Suprapubic skin (tissue), 4 donors: Measurements from ENCODE around the gene SRBD1. TPM values are rescaled to one million over a fixed set of nuclear protein-coding genes. Genes with fewer than 3 reads are reported as not detected.

Experiments used
- DNase-seq, 2 donors: peaks; one replicate each; pipeline ENCODE4 v3.0.0-alpha.2; 2019; ENCODE audit warnings: low spot score in 2 of 2
- H3K27ac ChIP-seq: fragments of 200-600 bp; sonication (generic); one replicate; pipeline ENCODE4 v1.5.1; 2019
- H3K27me3 ChIP-seq: fragments of 200-600 bp; sonication (generic); one replicate; pipeline ENCODE4 v1.5.1; 2019
- H3K36me3 ChIP-seq: fragments of 200-600 bp; sonication (generic); one replicate; pipeline ENCODE4 v1.5.1; 2019
- H3K4me1 ChIP-seq: fragments of 200-600 bp; sonication (generic); one replicate; pipeline ENCODE4 v1.5.1; 2019
- H3K4me3 ChIP-seq: fragments of 200-600 bp; sonication (generic); one replicate; pipeline ENCODE4 v1.5.1; 2019; ENCODE audit warnings: mild to moderate bottlenecking
- H3K9me3 ChIP-seq: fragments of 200-600 bp; sonication (generic); one replicate; pipeline ENCODE4 v1.5.1; 2019
- CTCF ChIP-seq, 2 donors: fragments of 200-600 bp in 1 of 2; fragments of 450-650 bp in 1 of 2; sonication (generic) in 1 of 2; IDR thresholded peaks; one replicate each; pipeline ENCODE4 v1.5.1; 2016 to 2019; ENCODE audit warnings: antibody characterized with exemption in 2 of 2, mild to moderate bottlenecking in 1 of 2, moderate library complexity in 1 of 2
- EP300 ChIP-seq: sonication (generic); formaldehyde crosslinking; IDR thresholded peaks from one replicate; pipeline ENCODE4 v1.6.1; 2017; ENCODE audit warnings: antibody characterized with exemption
- POLR2A ChIP-seq, 2 donors: fragments of 450-650 bp; IDR thresholded peaks; one replicate each; pipeline ENCODE4 v1.6.1; 2017; ENCODE audit warnings: antibody characterized with exemption in 2 of 2, mild to moderate bottlenecking in 2 of 2, moderate library complexity in 2 of 2
- POLR2AphosphoS5 ChIP-seq, 3 donors: sonication (generic); formaldehyde crosslinking; IDR thresholded peaks; one replicate each; pipeline ENCODE4 v1.6.1; 2017; ENCODE audit warnings: antibody characterized with exemption in 3 of 3
- WGBS: methylation state at CpG from one replicate; pipeline ENCODE4 v1.1.5; 2018; 5-methylcytosine and 5-hydroxymethylcytosine counted together
- total RNA-seq, 4 donors: library from RNA; depleted of rRNA; stranded (reverse); fragments of >200 nt; gene quantifications; one replicate each; pipeline ENCODE4 v1.1.0, GENCODE V29; 2016

SRBD1 gene
- total RNA-seq, 4 donors from 2014 or later, result 6.1 to 9.6 (median 7.2) TPM

DNA sequence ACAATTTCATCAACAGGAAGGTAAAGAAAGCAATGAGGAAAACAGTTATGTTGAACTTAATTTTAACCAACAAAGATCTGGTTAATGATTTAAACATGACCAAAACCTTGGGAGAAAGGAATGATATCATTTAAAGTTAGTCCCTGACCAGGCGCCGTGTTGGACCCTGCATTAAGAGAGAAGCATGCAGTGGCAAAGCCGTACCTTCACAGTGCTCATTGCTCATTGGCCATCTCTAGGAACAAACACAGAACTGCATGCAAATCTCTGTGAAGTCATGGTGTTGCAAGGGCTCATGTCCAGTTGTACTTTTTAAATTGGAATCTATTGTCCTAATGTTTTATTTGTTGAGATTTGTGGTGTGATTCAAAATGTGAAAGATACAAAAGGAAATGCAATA lies 12.0 kb upstream of the SRBD1 start:
- Histone ChIP-seq H3K27me3 (no peaks in the 10 kb centered on the region), H3K27ac (no peak overlapping the region), H3K4me1 (no peaks in the 10 kb centered on the region), H3K36me3 (no peaks in the 10 kb centered on the region), H3K4me3 (no peak overlapping the region), H3K9me3 (no peaks in the 10 kb centered on the region)
- TF ChIP-seq POLR2AphosphoS5 (IDR thresholded peaks at IDR 0.05), result no peak
- TF ChIP-seq EP300, result no peak
- TF ChIP-seq CTCF (IDR thresholded peaks at IDR 0.05), result no peak
- TF ChIP-seq POLR2A (IDR thresholded peaks at IDR 0.05), result no peak
- WGBS, result 87% methylated on average over 3 of the region's 3 CpGs
- no peak for DNase-seq

- Histone ChIP-seq H3K4me1 (no peaks in the 10 kb centered on the region), H3K27ac (no peak overlapping the region), H3K27me3 (no peaks in the 10 kb centered on the region), H3K9me3 (no peaks in the 10 kb centered on the region), H3K36me3 (no peaks in the 10 kb centered on the region), H3K4me3 (no peak overlapping the region)
- no peak for TF ChIP-seq CTCF (IDR thresholded peaks at IDR 0.05)
- TF ChIP-seq EP300, result no peak
- no peak for TF ChIP-seq POLR2A (IDR thresholded peaks at IDR 0.05)
- no peak for TF ChIP-seq POLR2AphosphoS5 (IDR thresholded peaks at IDR 0.05)
- WGBS, result 79% methylated on average over 6 of the region's 6 CpGs
- DNase-seq, result no peak
These were observed 11.4 kb upstream of the SRBD1 start for GRCh38 chr2:45622336-45623075.

DNA sequence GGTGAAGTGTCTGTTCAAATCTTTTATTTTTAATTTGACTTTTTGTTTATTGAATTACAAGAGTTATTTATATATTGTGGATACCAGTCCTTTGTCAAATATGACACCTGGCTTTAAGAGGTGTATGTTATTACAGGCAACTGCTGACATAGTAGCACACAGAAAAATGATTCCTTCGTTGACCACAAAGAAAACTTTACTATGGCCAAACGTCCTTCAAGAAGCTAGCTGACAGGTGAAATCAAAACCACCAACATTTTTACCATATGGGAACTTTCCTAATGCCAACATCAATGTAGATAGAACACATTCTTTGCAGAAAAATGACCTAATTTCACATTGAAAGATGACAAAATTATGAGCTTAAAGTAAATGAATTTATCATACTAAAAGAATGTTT lies 6.4 kb upstream of the SRBD1 start:
- Histone ChIP-seq H3K4me3 (no peak overlapping the region), H3K4me1 (peaks cover 9% of the 10 kb centered on the region), H3K27ac (no peak overlapping the region), H3K9me3 (no peaks in the 10 kb centered on the region), H3K27me3 (no peaks in the 10 kb centered on the region), H3K36me3 (no peaks in the 10 kb centered on the region)
- no peak for DNase-seq
- WGBS, result 75% methylated on average over 2 of the region's 2 CpGs
- TF ChIP-seq POLR2AphosphoS5 (IDR thresholded peaks at IDR 0.05) (no peak), EP300 (no peak), POLR2A (IDR thresholded peaks at IDR 0.05) (no peak), CTCF (IDR thresholded peaks at IDR 0.05) (no peak)

- no peak for DNase-seq
- no peak for TF ChIP-seq EP300
- TF ChIP-seq POLR2AphosphoS5 (IDR thresholded peaks at IDR 0.05), result no peak
- TF ChIP-seq POLR2A (IDR thresholded peaks at IDR 0.05), result no peak
- no peak for TF ChIP-seq CTCF (IDR thresholded peaks at IDR 0.05)
- Histone ChIP-seq H3K4me1 (peaks cover 10% of the 10 kb centered on the region), H3K27me3 (no peaks in the 10 kb centered on the region), H3K36me3 (no peaks in the 10 kb centered on the region), H3K4me3 (no peak overlapping the region), H3K9me3 (no peaks in the 10 kb centered on the region), H3K27ac (no peak overlapping the region)
- WGBS, result 55% methylated on average over 4 of the region's 4 CpGs
These were observed 5.8 kb upstream of the SRBD1 start for GRCh38 chr2:45616658-45617411.

DNA sequence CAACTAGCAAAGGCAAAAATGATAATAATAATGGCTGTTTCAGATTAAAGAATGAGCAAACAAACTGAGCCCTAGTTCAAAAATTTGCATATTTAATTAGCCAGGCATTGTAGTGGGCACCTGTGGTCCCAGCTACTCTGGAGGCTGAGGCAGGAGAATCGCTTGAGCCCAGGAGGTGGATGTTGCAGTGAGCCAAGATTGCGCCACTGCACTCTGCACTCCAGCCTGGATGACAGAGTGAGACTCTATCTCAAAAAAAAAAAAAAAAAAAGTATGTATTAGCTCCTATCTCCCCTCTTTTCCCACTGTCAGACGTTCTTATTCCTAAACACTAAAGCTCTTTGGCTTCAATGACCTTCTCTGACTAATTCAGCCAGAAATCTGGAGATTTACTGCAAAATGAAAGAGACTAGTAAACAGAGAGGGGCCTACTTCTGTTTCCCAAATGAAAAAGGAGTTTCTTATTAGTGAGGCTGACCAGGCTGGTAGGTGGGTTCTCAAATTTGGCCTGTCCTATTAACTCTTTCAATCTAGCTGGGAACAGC lies 3.9 kb upstream of the SRBD1 start:
- no peaks in the 10 kb centered on the region for H3K9me3 ChIP-seq
- peaks cover 20% of the 10 kb centered on the region for H3K4me1 ChIP-seq
- no peak for TF ChIP-seq CTCF (IDR thresholded peaks at IDR 0.05)
- no peak for TF ChIP-seq POLR2AphosphoS5 (IDR thresholded peaks at IDR 0.05)
- TF ChIP-seq POLR2A (IDR thresholded peaks at IDR 0.05), result no peak
- TF ChIP-seq EP300, result no peak
- WGBS, result 71% methylated on average over 3 of the region's 3 CpGs
- no peak overlapping the region for H3K4me3 ChIP-seq
- H3K27ac ChIP-seq, result no peak overlapping the region
- H3K27me3 ChIP-seq, result no peaks in the 10 kb centered on the region
- no peaks in the 10 kb centered on the region for H3K36me3 ChIP-seq
- DNase-seq, result no peak
